ENCODE results near the gene ARSI. TPM values are rescaled to one million over a fixed set of nuclear protein-coding genes. Genes with fewer than 3 reads are reported as not detected.
A peak's percentile ranks its signal among the peaks of the same experiment; 100 is the strongest.

ARSI gene
- total RNA-seq (1 to 10 TPM in 1 of 4 donors, under 1 TPM in 3; 0.49 to 1.1 (median 0.66) TPM), polyA plus RNA-seq (0.25 TPM)
- long read RNA-seq, donor 1: 0 reads
- long read RNA-seq, donor 2: 0 reads
- long read RNA-seq, donor 3, partial matches to known transcripts: 0 of 1 reads
- long read RNA-seq, donor 3, other reads (novel, unspliced or antisense): 0 of 1 reads
- long read RNA-seq, donor 4: 0 reads

DNA sequence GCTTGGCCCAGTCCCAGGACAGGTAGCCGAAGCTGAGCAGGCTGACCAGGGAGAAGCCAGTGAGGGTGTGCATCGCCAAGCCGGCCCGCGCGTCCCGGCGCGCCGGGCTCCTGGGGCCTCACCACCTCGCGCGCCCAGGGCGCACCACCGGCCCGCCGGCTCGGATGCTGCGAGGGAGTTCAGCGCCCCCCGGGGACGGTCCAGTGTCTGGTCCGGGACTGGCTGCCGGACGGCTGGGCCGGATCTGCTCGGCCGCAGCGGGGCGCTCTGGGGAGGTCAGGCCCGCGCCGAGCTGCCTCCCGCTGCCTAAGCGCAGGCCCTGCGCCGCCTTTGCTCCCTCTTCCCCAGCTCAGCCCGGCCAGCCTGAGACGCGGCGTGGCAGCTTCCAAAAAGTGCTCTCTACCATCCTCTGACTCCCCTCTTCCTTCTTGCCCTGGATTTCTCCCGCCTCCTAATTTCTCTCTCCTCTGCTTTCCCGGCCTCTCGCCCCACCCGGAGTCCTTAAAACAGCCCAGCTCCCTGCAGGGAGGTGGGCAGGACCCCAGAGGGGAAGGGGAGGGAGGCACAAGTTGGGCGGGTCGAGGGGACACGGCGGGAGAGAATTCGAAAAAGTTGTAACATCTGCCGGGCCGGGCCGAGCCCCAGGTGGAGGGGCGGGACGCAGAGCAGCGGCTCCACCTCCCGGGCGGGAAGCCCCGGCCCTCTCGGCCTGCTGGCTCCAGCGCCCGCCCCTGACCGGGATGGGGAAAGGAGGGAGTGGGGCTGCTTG, at the start of gene ARSI:
Gene ARSI, minus strand, starts transcription at position 605 of the 769 bp plus-strand sequence. Its CDS starts 532 bp downstream, at position 73.
- Histone ChIP-seq H3K4me3 (ENCODE audit: low read length) (peak within 1 kb of the TSS; percentile 16), H3K4me1 (ENCODE audit: control insufficient read depth, insufficient read depth, low read length) (no peaks in the 10 kb centered on the region), H3K9me3 (ENCODE audit: control insufficient read depth, low read length) (no peaks in the 10 kb centered on the region), H3K27me3 (ENCODE audit: control insufficient read depth, insufficient read depth) (no peaks in the 10 kb centered on the region), H3K27ac (ENCODE audit: low read length) (no peak within 1 kb of the TSS)
- ATAC-seq (peak; percentile 67 to 79), DNase-seq (peak; percentile 59 to 86 (median 84))
- 2% methylated on average over 63 of the region's 63 CpGs for WGBS
- intact Hi-C loops (cut with DNase I): no loop called here

GRCh38 chr5:150350524-150351344, 48.0 kb upstream of the ARSI start:
- intact Hi-C loops (cut with DNase I): loop anchor here in 2 of 4 donors (10.0 kb wide), 2 partner anchors 94 to 226 kb away; partner anchors contain the start of gene RPS14 (in 1 of the 2)
- no peaks in the 10 kb centered on the region for H3K27me3 ChIP-seq (ENCODE audit: control insufficient read depth, insufficient read depth)
- peak; percentile 55 to 86 (median 74) for DNase-seq
- H3K27ac ChIP-seq (ENCODE audit: low read length): no peak overlapping the region
- no peaks in the 10 kb centered on the region for H3K9me3 ChIP-seq (ENCODE audit: control insufficient read depth, low read length)
- no peak overlapping the region for H3K4me3 ChIP-seq (ENCODE audit: low read length)
- H3K4me1 ChIP-seq (ENCODE audit: control insufficient read depth, insufficient read depth, low read length): no peaks in the 10 kb centered on the region
- ATAC-seq: peak; percentile 79 to 82
- WGBS: 46% methylated on average over 7 of the region's 7 CpGs

- Histone ChIP-seq H3K4me1 (ENCODE audit: control insufficient read depth, insufficient read depth, low read length) (no peaks in the 10 kb centered on the region), H3K27me3 (ENCODE audit: control insufficient read depth, insufficient read depth) (no peaks in the 10 kb centered on the region), H3K4me3 (ENCODE audit: low read length) (no peak overlapping the region), H3K27ac (ENCODE audit: low read length) (no peak overlapping the region), H3K9me3 (ENCODE audit: control insufficient read depth, low read length) (no peaks in the 10 kb centered on the region)
- DNase-seq (no peak), ATAC-seq (no peak)
- 86% methylated on average over 6 of the region's 6 CpGs for WGBS
- intact Hi-C loops (cut with DNase I): loop anchor here in 2 of 4 donors (10.0 kb wide), 3 partner anchors 75 to 225 kb away; partner anchors contain the start of gene RPS14 (in 1 of the 2)
Observed at GRCh38 chr5:150349681-150350275, 47.1 kb upstream of the ARSI start.

DNA sequence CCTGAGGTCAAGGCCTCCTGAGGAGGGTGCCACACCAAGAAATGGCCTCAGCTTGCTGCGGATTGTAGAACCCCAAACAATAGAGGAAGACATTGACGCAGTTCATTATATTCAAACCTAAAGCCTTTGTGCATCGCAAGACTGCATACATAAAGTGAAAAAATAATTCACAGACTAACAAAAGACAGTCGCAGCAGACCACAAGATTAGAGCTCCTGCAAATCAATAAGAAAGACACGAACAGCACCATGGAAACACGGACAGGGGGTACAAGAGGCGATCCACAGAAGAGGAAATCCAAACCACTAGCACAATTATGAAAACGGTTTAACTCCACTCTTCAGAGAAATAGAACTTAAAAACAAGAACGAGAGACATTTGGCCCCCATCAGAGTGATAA, 44.7 kb upstream of the ARSI start:
- WGBS: 75% methylated on average over 9 of the region's 9 CpGs
- intact Hi-C loops (cut with DNase I): loop anchor here in 1 of 4 donors (10.0 kb wide), 1 partner anchor 73 kb away; no protein-coding TSS in a partner anchor
- Histone ChIP-seq H3K4me1 (ENCODE audit: control insufficient read depth, insufficient read depth, low read length) (no peaks in the 10 kb centered on the region), H3K9me3 (ENCODE audit: control insufficient read depth, low read length) (no peaks in the 10 kb centered on the region), H3K27ac (ENCODE audit: low read length) (no peak overlapping the region), H3K4me3 (ENCODE audit: low read length) (no peak overlapping the region), H3K27me3 (ENCODE audit: control insufficient read depth, insufficient read depth) (no peaks in the 10 kb centered on the region)
- ATAC-seq (no peak), DNase-seq (no peak)

- WGBS: 92% methylated on average over 2 of the region's 2 CpGs
- Histone ChIP-seq H3K27ac (ENCODE audit: low read length) (no peak overlapping the region), H3K9me3 (ENCODE audit: control insufficient read depth, low read length) (no peaks in the 10 kb centered on the region), H3K27me3 (ENCODE audit: control insufficient read depth, insufficient read depth) (no peaks in the 10 kb centered on the region), H3K4me1 (ENCODE audit: control insufficient read depth, insufficient read depth, low read length) (no peaks in the 10 kb centered on the region), H3K4me3 (ENCODE audit: low read length) (no peak overlapping the region)
- ATAC-seq (no peak), DNase-seq (no peak)
- intact Hi-C loops (cut with DNase I): loop anchor here in 1 of 4 donors (10.0 kb wide), 1 partner anchor 72 kb away; no protein-coding TSS in a partner anchor
Observed at GRCh38 chr5:150347003-150347402, 44.3 kb upstream of the ARSI start.

- ATAC-seq (no peak), DNase-seq (no peak)
- H3K27me3 ChIP-seq (ENCODE audit: control insufficient read depth, insufficient read depth): no peaks in the 10 kb centered on the region
- intact Hi-C loops (cut with DNase I): loop anchor here in 1 of 4 donors (10.0 kb wide), 1 partner anchor 72 kb away; no protein-coding TSS in a partner anchor
- H3K9me3 ChIP-seq (ENCODE audit: control insufficient read depth, low read length): no peaks in the 10 kb centered on the region
- H3K4me3 ChIP-seq (ENCODE audit: low read length): no peak overlapping the region
- H3K4me1 ChIP-seq (ENCODE audit: control insufficient read depth, insufficient read depth, low read length): no peaks in the 10 kb centered on the region
- WGBS: 83% methylated on average over 6 of the region's 6 CpGs
- H3K27ac ChIP-seq (ENCODE audit: low read length): no peak overlapping the region
Observed at GRCh38 chr5:150346592-150346991, 43.9 kb upstream of the ARSI start.

DNA sequence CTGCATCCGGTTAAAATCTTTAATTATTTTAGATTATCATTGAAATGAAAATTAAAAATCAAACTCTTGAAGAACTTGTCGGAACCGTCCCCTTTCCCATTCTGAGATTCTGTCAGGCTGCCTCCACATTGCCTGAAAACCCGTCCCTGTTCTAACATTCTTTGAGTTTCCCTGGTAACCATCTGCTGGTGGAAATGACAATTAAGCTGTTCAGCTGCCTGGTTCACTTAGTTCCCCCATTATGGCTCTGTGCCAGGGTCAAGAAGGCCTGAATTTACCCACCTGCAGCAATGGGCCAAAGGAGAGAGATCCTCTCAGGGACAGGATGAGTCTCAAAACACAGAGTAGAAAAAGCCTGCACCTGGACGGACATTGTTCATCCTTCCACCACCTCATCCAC, 43.0 kb upstream of the ARSI start:
- WGBS: 76% methylated on average over 5 of the region's 5 CpGs
- ATAC-seq (no peak), DNase-seq (no peak)
- H3K27me3 ChIP-seq (ENCODE audit: control insufficient read depth, insufficient read depth): no peaks in the 10 kb centered on the region
- intact Hi-C loops (cut with DNase I): loop anchor here in 1 of 4 donors (10.0 kb wide), 1 partner anchor 71 kb away; no protein-coding TSS in a partner anchor
- H3K4me3 ChIP-seq (ENCODE audit: low read length): no peak overlapping the region
- no peaks in the 10 kb centered on the region for H3K4me1 ChIP-seq (ENCODE audit: control insufficient read depth, insufficient read depth, low read length)
- H3K27ac ChIP-seq (ENCODE audit: low read length): no peak overlapping the region
- H3K9me3 ChIP-seq (ENCODE audit: control insufficient read depth, low read length): no peaks in the 10 kb centered on the region

DNA sequence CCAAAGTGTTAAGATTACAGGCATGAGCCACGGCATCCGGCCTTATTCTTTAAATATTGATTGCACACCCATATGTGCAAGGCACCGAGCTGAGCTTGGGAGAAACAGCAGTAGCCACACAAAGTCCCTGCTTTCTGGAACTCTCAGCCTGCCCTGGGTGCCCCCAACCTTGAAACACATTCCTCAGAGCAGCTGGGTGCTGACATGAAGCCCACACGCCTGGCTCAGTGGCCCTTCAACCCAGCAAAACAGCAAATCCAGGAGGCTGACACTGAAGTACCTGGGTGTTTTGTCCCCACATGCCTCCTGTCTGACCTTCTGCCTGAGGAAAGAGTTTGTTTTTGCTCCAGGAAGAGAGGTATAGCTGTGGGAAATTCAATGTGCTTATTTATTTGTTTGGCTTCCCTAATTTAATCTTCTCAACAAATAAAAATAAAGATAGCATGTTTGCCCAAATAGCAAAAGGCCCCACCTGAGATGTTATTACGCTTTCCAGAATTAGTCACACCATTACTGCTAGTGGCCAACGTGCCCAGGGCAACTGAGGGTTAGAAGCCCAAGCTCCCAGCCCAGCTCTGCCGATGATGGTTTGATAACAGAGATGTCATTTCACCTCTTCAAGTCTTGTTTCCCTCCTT, 41.4 kb upstream of the ARSI start:
- no peaks in the 10 kb centered on the region for H3K27me3 ChIP-seq (ENCODE audit: control insufficient read depth, insufficient read depth)
- H3K27ac ChIP-seq (ENCODE audit: low read length): no peak overlapping the region
- no peaks in the 10 kb centered on the region for H3K4me1 ChIP-seq (ENCODE audit: control insufficient read depth, insufficient read depth, low read length)
- 82% methylated on average over 7 of the region's 7 CpGs for WGBS
- H3K9me3 ChIP-seq (ENCODE audit: control insufficient read depth, low read length): no peaks in the 10 kb centered on the region
- ATAC-seq (no peak), DNase-seq (no peak)
- H3K4me3 ChIP-seq (ENCODE audit: low read length): no peak overlapping the region
- intact Hi-C loops (cut with DNase I): loop anchor here in 1 of 4 donors (10.0 kb wide), 1 partner anchor 69 kb away; no protein-coding TSS in a partner anchor

DNA sequence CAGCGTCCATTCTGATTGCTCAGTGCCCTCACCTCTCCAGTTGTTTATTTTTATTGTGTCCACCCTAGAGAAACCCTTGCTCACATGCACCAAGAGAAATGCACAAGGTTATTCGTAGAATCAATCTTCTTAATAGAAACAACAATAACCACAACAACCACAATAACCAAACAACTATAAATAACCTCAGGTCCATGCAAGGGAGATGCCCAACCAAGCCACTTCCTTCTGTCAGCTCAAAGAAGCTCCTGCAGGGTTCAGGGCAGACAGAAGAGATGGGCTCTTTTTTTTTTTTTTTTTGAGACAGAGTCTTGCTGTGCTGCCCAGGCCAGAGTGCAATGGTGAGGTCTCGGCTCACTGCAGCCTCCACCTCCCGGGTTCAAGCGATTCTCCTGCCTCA, 39.9 kb upstream of the ARSI start:
- Histone ChIP-seq H3K9me3 (ENCODE audit: control insufficient read depth, low read length) (no peaks in the 10 kb centered on the region), H3K27me3 (ENCODE audit: control insufficient read depth, insufficient read depth) (no peaks in the 10 kb centered on the region), H3K4me3 (ENCODE audit: low read length) (no peak overlapping the region), H3K27ac (ENCODE audit: low read length) (no peak overlapping the region), H3K4me1 (ENCODE audit: control insufficient read depth, insufficient read depth, low read length) (no peaks in the 10 kb centered on the region)
- intact Hi-C loops (cut with DNase I): loop anchor here in 1 of 4 donors (10.0 kb wide), 1 partner anchor 68 kb away; no protein-coding TSS in a partner anchor
- DNase-seq: no peak
- 92% methylated on average over 5 of the region's 5 CpGs for WGBS
- no peak for ATAC-seq

DNA sequence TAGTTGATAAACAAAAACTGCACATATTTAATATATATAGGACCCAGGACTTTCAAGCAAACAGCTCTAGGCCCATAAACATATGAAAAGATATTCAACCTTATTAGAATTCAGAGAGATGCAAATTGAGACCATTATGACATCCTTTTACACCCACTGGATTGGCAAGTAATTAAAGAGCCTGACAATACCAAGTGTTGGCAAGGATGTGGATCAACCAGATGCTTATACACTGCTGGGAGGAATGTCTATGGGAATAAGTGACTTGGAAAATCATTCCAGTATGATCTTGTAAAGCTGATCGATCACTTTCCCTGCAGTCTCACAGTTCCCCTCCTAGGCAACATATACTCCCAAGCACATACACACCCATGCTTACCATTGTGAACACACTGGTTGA, 39.3 kb upstream of the ARSI start:
- no peak overlapping the region for H3K27ac ChIP-seq (ENCODE audit: low read length)
- no peaks in the 10 kb centered on the region for H3K9me3 ChIP-seq (ENCODE audit: control insufficient read depth, low read length)
- no peak overlapping the region for H3K4me3 ChIP-seq (ENCODE audit: low read length)
- H3K27me3 ChIP-seq (ENCODE audit: control insufficient read depth, insufficient read depth): no peaks in the 10 kb centered on the region
- intact Hi-C loops (cut with DNase I): loop anchor here in 1 of 4 donors (10.0 kb wide), 1 partner anchor 67 kb away; no protein-coding TSS in a partner anchor
- DNase-seq (no peak), ATAC-seq (no peak)
- 94% methylated on average over 1 of the region's 1 CpG for WGBS
- H3K4me1 ChIP-seq (ENCODE audit: control insufficient read depth, insufficient read depth, low read length): no peaks in the 10 kb centered on the region

Data from right cardiac atrium (tissue), 5 donors.